Endothelial cell of umbilical vein (primary cell): ENCODE results near the gene SLC25A27.
A peak's percentile ranks its signal among the peaks of the same experiment; 100 is the strongest.

Experiments
- CTCF ChIP-seq, 2 donors: IDR thresholded peaks; 1 replicate in 1 of 2; 2 replicates in 1 of 2; pipeline ENCODE4 v1.5.1; 2011; ENCODE audit warnings: low read length in 2 of 2, mild to moderate bottlenecking in 2 of 2, moderate library complexity in 2 of 2, control low read depth in 1 of 2, inconsistent platforms in 1 of 2, low read depth in 1 of 2; ENCODE audit not compliant: insufficient read depth in 1 of 2; ENCODE audit errors: extremely low read depth in 1 of 2
- EZH2 ChIP-seq: IDR thresholded peaks from 2 replicates; pipeline ENCODE4 v1.6.1; 2012; ENCODE audit warnings: borderline replicate concordance, low read depth, mild to moderate bottlenecking, moderate library complexity, low read length, inconsistent platforms; ENCODE audit not compliant: severe bottlenecking
- JUN ChIP-seq: IDR thresholded peaks from 2 replicates; pipeline ENCODE4 v1.6.1; 2011; ENCODE audit warnings: borderline replicate concordance, low read depth; ENCODE audit not compliant: insufficient read length, insufficient read depth
- MAX ChIP-seq: IDR thresholded peaks from 2 replicates; pipeline ENCODE4 v1.6.1; 2011; ENCODE audit not compliant: insufficient read depth, insufficient read length
- MYC ChIP-seq: IDR thresholded peaks from one replicate; pipeline ENCODE4 v1.6.1; 2011; ENCODE audit warnings: mild to moderate bottlenecking, low read depth, low read length
- POLR2A ChIP-seq: IDR thresholded peaks from 2 replicates; pipeline ENCODE4 v1.6.1; 2012; ENCODE audit warnings: low read depth, mild to moderate bottlenecking, control low read depth, low read length
- POLR2AphosphoS5 ChIP-seq: IDR thresholded peaks from 2 replicates; pipeline ENCODE4 v1.6.1; 2012; ENCODE audit warnings: low read depth, mild to moderate bottlenecking, control low read depth, low read length, moderate library complexity; ENCODE audit not compliant: insufficient read depth

- no peak for TF ChIP-seq POLR2A
- peak in 1 of 2 donors; percentile 16 for TF ChIP-seq CTCF (IDR thresholded peaks at IDR 0.05; ENCODE audit: extremely low read depth in 1 of 2, insufficient read depth in 1 of 2, low read depth in 1 of 2, low read length in 2 of 2)
- TF ChIP-seq MYC: no peak
- TF ChIP-seq EZH2: no peak
- TF ChIP-seq POLR2AphosphoS5: no peak
- no peak for TF ChIP-seq MAX
- no peak for TF ChIP-seq JUN
These were observed 26.4 kb upstream of the SLC25A27 start for GRCh38 chr6:46626228-46626909.
